ENCODE measurements around the gene PTN.

The PTN gene

GRCh38 chr7:137325927-137326326 is 17.6 kb downstream of the PTN start:
- H3K4me3 ChIP-seq (ENCODE audit: low read length), result no peak overlapping the region
- DNase-seq (ENCODE audit: low read depth), result no peak
- TF ChIP-seq CTCF (IDR thresholded peaks at IDR 0.05; ENCODE audit: insufficient read depth, low read depth, low read length, missing control alignments), result no peak

GRCh38 chr7:137324796-137325696 is 18.5 kb downstream of the PTN start:
- no peak for DNase-seq (ENCODE audit: low read depth)
- no peak for TF ChIP-seq CTCF (IDR thresholded peaks at IDR 0.05; ENCODE audit: insufficient read depth, low read depth, low read length, missing control alignments)
- H3K4me3 ChIP-seq (ENCODE audit: low read length), result no peak overlapping the region

GRCh38 chr7:137316648-137317353 is 26.7 kb downstream of the PTN start:
- no peak overlapping the region for H3K4me3 ChIP-seq (ENCODE audit: low read length)
- TF ChIP-seq CTCF (IDR thresholded peaks at IDR 0.05; ENCODE audit: insufficient read depth, low read depth, low read length, missing control alignments), result no peak
- DNase-seq (ENCODE audit: low read depth), result no peak

- H3K4me3 ChIP-seq (ENCODE audit: low read length), result no peak overlapping the region
- DNase-seq (ENCODE audit: low read depth), result no peak
- no peak for TF ChIP-seq CTCF (IDR thresholded peaks at IDR 0.05; ENCODE audit: insufficient read depth, low read depth, low read length, missing control alignments)
These were observed 30.3 kb downstream of the PTN start for GRCh38 chr7:137313201-137313600.

GRCh38 chr7:137306748-137307147 is 36.8 kb downstream of the PTN start:
- TF ChIP-seq CTCF (IDR thresholded peaks at IDR 0.05; ENCODE audit: insufficient read depth, low read depth, low read length, missing control alignments), result no peak
- DNase-seq (ENCODE audit: low read depth), result no peak
- H3K4me3 ChIP-seq (ENCODE audit: low read length), result no peak overlapping the region

GRCh38 chr7:137305901-137306621 is 37.5 kb downstream of the PTN start:
- TF ChIP-seq CTCF (IDR thresholded peaks at IDR 0.05; ENCODE audit: insufficient read depth, low read depth, low read length, missing control alignments), result no peak
- no peak for DNase-seq (ENCODE audit: low read depth)
- H3K4me3 ChIP-seq (ENCODE audit: low read length), result no peak overlapping the region

All from epithelial cell of esophagus (primary cell).